Neuronal stem cell (in vitro differentiated cells): ENCODE data around the gene TRAF5.
A peak's percentile ranks its signal among the peaks of the same experiment; 100 is the strongest.
"Not testable (repeated sequence)": the region's sequence is repeated elsewhere in the genome, so short reads cannot be mapped to it uniquely, and the experiment has no call there.

Experiments used
- DNase-seq: peaks from one replicate; pipeline ENCODE4 v3.0.0-alpha.2; 2013; ENCODE audit warnings: low spot score
- H2AFZ ChIP-seq: one replicate; pipeline ENCODE4 v1.6.1; 2013; ENCODE audit warnings: mild to moderate bottlenecking, low read length, inconsistent platforms
- H2AK5ac ChIP-seq: 2 replicates; pipeline ENCODE4 v1.6.1; 2013; ENCODE audit warnings: low read depth, mild to moderate bottlenecking, inconsistent platforms, low read length, moderate library complexity, mixed read lengths
- H2BK120ac ChIP-seq: 2 replicates; pipeline ENCODE4 v1.6.1; 2013; ENCODE audit warnings: low read depth, mild to moderate bottlenecking, inconsistent platforms, low read length, moderate library complexity, mixed read lengths
- H2BK12ac ChIP-seq: one replicate; pipeline ENCODE4 v1.6.1; 2013; ENCODE audit warnings: low read length, inconsistent platforms
- H2BK15ac ChIP-seq: 2 replicates; pipeline ENCODE4 v1.6.1; 2013; ENCODE audit warnings: mild to moderate bottlenecking, low read length, inconsistent platforms, mixed read lengths
- H2BK5ac ChIP-seq: one replicate; pipeline ENCODE4 v1.6.1; 2013; ENCODE audit warnings: inconsistent platforms, mild to moderate bottlenecking, low read length, moderate library complexity
- H3K14ac ChIP-seq: one replicate; pipeline ENCODE4 v1.6.1; 2013; ENCODE audit warnings: low read length, inconsistent platforms
- H3K18ac ChIP-seq: 2 replicates; pipeline ENCODE4 v1.6.1; 2013; ENCODE audit warnings: low read length, inconsistent platforms
- H3K23ac ChIP-seq: 2 replicates; pipeline ENCODE4 v1.6.1; 2013; ENCODE audit warnings: low read depth, mild to moderate bottlenecking, mixed read lengths, low read length, inconsistent platforms; ENCODE audit not compliant: poor library complexity
- H3K27ac ChIP-seq: replicated peaks from 3 replicates; pipeline ENCODE4 v1.5.1; 2013; ENCODE audit warnings: low read length, inconsistent platforms
- H3K27me3 ChIP-seq, 3 experiments: 2 replicates each; pipeline ENCODE4 v1.6.1; 2013; ENCODE audit warnings: low read length in 3 of 3, mild to moderate bottlenecking in 2 of 3, inconsistent platforms in 1 of 3, low read depth in 1 of 3, mixed read lengths in 1 of 3, moderate library complexity in 1 of 3; ENCODE audit not compliant: control insufficient read depth in 3 of 3, insufficient read depth in 3 of 3
- H3K36me3 ChIP-seq, 2 donors: replicated peaks in 1 of 2; 2 replicates each; pipeline ENCODE4 v1.6.1; 2013; ENCODE audit warnings: low read length in 2 of 2; ENCODE audit not compliant: control insufficient read depth in 2 of 2, insufficient read depth in 2 of 2
- H3K4ac ChIP-seq: 2 replicates; pipeline ENCODE4 v1.6.1; 2013; ENCODE audit warnings: inconsistent platforms, mild to moderate bottlenecking, low read length, moderate library complexity
- H3K4me1 ChIP-seq, 2 donors: 1 replicate in 1 of 2; 2 replicates in 1 of 2; pipeline ENCODE4 v1.6.1; 2013; ENCODE audit warnings: low read length in 2 of 2, low read depth in 1 of 2; ENCODE audit not compliant: control insufficient read depth in 2 of 2, insufficient read depth in 1 of 2
- H3K4me2 ChIP-seq: one replicate; pipeline ENCODE4 v1.6.1; 2013; ENCODE audit warnings: mild to moderate bottlenecking, low read length, inconsistent platforms; ENCODE audit not compliant: insufficient read depth, poor library complexity, severe bottlenecking
- H3K4me3 ChIP-seq, 2 donors: 2 replicates each; pipeline ENCODE4 v1.5.1; 2013; ENCODE audit warnings: low read length in 2 of 2, mild to moderate bottlenecking in 2 of 2, inconsistent platforms in 1 of 2, moderate library complexity in 1 of 2
- H3K79me1 ChIP-seq: one replicate; pipeline ENCODE4 v1.6.1; 2013; ENCODE audit warnings: low read depth, mild to moderate bottlenecking, inconsistent platforms, low read length, moderate library complexity
- H3K9ac ChIP-seq: one replicate; pipeline ENCODE4 v1.6.1; 2013; ENCODE audit warnings: mild to moderate bottlenecking, low read depth, low read length, inconsistent platforms; ENCODE audit not compliant: poor library complexity
- H3K9me3 ChIP-seq, 2 donors: replicated peaks in 1 of 2; 2 replicates each; pipeline versions ENCODE3 to v1.6.1; 2013; ENCODE audit warnings: low read length in 2 of 2, mild to moderate bottlenecking in 2 of 2, inconsistent platforms in 1 of 2, low read depth in 1 of 2, mixed read lengths in 1 of 2, moderate library complexity in 1 of 2; ENCODE audit not compliant: control insufficient read depth in 2 of 2, insufficient read depth in 1 of 2
- H4K8ac ChIP-seq: one replicate; pipeline ENCODE4 v1.6.1; 2013; ENCODE audit warnings: low read depth, mild to moderate bottlenecking, inconsistent platforms, low read length, moderate library complexity
- H4K91ac ChIP-seq: one replicate; pipeline ENCODE4 v1.6.1; 2013; ENCODE audit warnings: low read length, low read depth, mild to moderate bottlenecking, inconsistent platforms; ENCODE audit not compliant: poor library complexity
- WGBS, 2 donors: extraction: QIAGEN DNeasy Blood & Tissue Kit; methylation state at CpG; one replicate each; pipeline ENCODE4 v1.1.7; 2013; ENCODE audit warnings: missing lambda C conversion rate in 2 of 2, mixed read lengths in 1 of 2; ENCODE audit not compliant: insufficient read length in 2 of 2, insufficient replicate concordance in 1 of 2; ENCODE audit errors: extremely low coverage in 2 of 2; 5-methylcytosine and 5-hydroxymethylcytosine counted together

TRAF5 gene

GRCh38 chr1:211390829-211391228, 64.2 kb downstream of the TRAF5 start:
- not testable (repeated sequence) for H2AFZ ChIP-seq, H3K23ac ChIP-seq, H3K4me2 ChIP-seq, H2AK5ac ChIP-seq, H3K9ac ChIP-seq, H3K4me1 ChIP-seq, H3K18ac ChIP-seq, H2BK5ac ChIP-seq, DNase-seq, H3K9me3 ChIP-seq, H3K14ac ChIP-seq, H4K91ac ChIP-seq, H3K27me3 ChIP-seq, H2BK120ac ChIP-seq, H3K4ac ChIP-seq, H4K8ac ChIP-seq, H3K27ac ChIP-seq, H2BK12ac ChIP-seq, H3K79me1 ChIP-seq, H2BK15ac ChIP-seq, H3K4me3 ChIP-seq
- H3K36me3 ChIP-seq = peaks cover 0 to 33% of the 10 kb centered on the region in 2 donors
- no CpG with 5 or more reads among the region's 7 CpGs for WGBS, 2 donors

DNA sequence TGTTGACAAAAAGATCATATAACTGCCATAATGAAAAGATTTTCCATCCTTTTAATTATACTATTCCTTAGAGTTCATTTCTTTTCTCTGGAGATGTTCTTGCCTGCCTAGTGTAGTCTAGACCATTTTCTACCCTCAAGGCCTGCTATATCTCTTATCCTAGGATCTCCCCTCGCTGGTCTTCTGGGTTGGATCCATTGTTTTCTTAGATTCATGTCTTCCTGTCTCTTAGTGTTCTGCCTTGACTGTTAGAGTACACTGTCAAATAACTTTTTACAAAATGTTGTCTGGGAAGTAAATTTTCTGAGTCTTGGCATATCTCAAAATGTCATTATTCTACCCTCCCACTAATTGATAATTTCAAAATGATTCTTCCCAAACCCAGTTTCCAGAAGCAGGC, 66.6 kb downstream of the TRAF5 start:
- Histone ChIP-seq H4K8ac (no peak overlapping the region), H4K91ac (no peak overlapping the region), H3K4me1 (no peaks in the 10 kb centered on the region), H2AK5ac (no peak overlapping the region), H3K9ac (no peak overlapping the region), H3K4ac (no peak overlapping the region), H2BK120ac (no peak overlapping the region), H3K79me1 (no peaks in the 10 kb centered on the region), H3K27ac (no peak overlapping the region), H3K18ac (no peak overlapping the region), H2BK12ac (no peak overlapping the region), H3K27me3 (no peaks in the 10 kb centered on the region), H2BK5ac (no peak overlapping the region), H2AFZ (no peak overlapping the region), H3K9me3 (no peaks in the 10 kb centered on the region), H3K14ac (no peak overlapping the region), H3K4me3 (no peak overlapping the region), H3K23ac (no peak overlapping the region), H3K36me3 (peaks cover 0 to 55% of the 10 kb centered on the region in 2 donors), H3K4me2 (no peak overlapping the region), H2BK15ac (no peak overlapping the region)
- no peak for DNase-seq
- no CpG with 5 or more reads among the region's 1 CpG for WGBS, 2 donors

GRCh38 chr1:211398266-211398930, 71.8 kb downstream of the TRAF5 start:
- H3K79me1 ChIP-seq, H3K9me3 ChIP-seq, H3K4ac ChIP-seq, H4K8ac ChIP-seq, H3K4me2 ChIP-seq, H3K23ac ChIP-seq, H2AFZ ChIP-seq, H3K27ac ChIP-seq, H3K27me3 ChIP-seq, H2AK5ac ChIP-seq, H3K4me1 ChIP-seq, H3K4me3 ChIP-seq, H2BK12ac ChIP-seq, H2BK120ac ChIP-seq, H3K18ac ChIP-seq, H2BK15ac ChIP-seq, H2BK5ac ChIP-seq, H4K91ac ChIP-seq, DNase-seq, H3K14ac ChIP-seq, H3K9ac ChIP-seq: not testable (repeated sequence)
- 100% methylated on average over 1 of the region's 13 CpGs; no CpG with 5 or more reads in 1 of the 2 donors for WGBS, 2 donors
- H3K36me3 ChIP-seq = peaks cover 0 to 36% of the 10 kb centered on the region in 2 donors

DNA sequence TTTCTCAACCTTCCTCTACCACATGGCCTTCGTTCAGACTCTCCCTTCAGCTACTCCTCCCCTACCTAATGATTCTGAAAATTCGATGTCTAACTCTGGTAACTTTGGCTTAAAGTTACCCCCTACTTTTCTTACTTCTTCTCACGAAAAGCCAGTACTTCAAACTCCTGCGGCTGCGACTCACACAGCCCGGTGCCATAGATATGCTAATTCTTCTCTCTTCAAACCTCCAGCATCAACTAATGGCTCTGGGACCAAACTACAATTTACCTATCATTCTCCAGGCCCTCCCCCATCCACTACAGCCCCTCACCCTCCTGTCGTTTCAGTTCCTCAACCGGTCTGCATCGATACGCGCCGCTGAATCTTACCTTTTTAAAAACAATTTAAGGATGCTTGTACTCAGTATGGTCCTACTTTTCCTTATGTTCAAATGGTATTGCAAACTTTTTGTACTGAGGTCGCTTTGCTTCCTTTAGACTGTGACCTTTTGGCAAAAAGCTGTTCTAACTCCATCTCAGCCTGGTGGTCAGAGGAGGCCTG, 73.3 kb downstream of the TRAF5 start:
- peak overlapping the region; percentile 42 for H2AFZ ChIP-seq
- H3K23ac ChIP-seq, DNase-seq, H2BK15ac ChIP-seq, H2BK5ac ChIP-seq, H3K27ac ChIP-seq, H3K9ac ChIP-seq, H3K79me1 ChIP-seq, H3K18ac ChIP-seq, H3K4me3 ChIP-seq, H3K4me2 ChIP-seq, H3K4me1 ChIP-seq, H4K8ac ChIP-seq, H3K4ac ChIP-seq, H2AK5ac ChIP-seq, H4K91ac ChIP-seq, H3K27me3 ChIP-seq, H3K9me3 ChIP-seq, H2BK12ac ChIP-seq, H2BK120ac ChIP-seq, H3K14ac ChIP-seq: not testable (repeated sequence)
- peaks cover 0 to 29% of the 10 kb centered on the region in 2 donors for H3K36me3 ChIP-seq
- WGBS, 2 donors = no CpG with 5 or more reads among the region's 13 CpGs
